ENCODE data around the gene MAGOH.
A peak's percentile ranks its signal among the peaks of the same experiment; 100 is the strongest.

Gene MAGOH

DNA sequence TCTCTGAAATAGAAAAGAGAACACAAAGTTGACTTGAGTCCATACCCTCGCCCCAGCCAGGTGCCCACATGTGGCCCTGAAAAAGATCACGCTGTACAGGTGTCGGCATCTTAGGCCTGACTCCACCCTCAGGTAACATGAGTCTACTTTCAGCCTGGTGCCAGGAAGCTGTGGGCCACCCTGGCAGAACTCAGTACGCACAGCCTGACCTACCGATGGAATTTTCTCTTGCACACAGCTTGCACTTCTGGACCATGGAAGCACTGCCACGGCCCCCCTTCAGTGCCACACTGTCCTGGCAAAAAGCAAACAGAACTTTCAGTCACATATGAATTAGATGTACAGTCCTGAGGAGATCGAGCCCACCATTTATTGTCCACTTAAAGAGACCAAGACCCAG lies 20.1 kb downstream of the MAGOH start:
- Histone ChIP-seq H3K27ac (replicated peaks; ENCODE audit: low read length) (no peak overlapping the region), H3K9me3 (replicated peaks in 1 of 2; ENCODE audit: control insufficient read depth in 2 of 2, insufficient read depth in 1 of 2, low read depth in 1 of 2, low read length in 2 of 2) (no peaks in the 10 kb centered on the region), H4K8ac (ENCODE audit: low read depth, low read length) (no peak overlapping the region), H3K4me3 (ENCODE audit: low read length in 2 of 2) (no peak overlapping the region), H2BK15ac (ENCODE audit: low read length) (no peak overlapping the region), H2BK5ac (ENCODE audit: low read length) (no peak overlapping the region), H3K79me1 (ENCODE audit: low read depth, low read length) (peaks cover 5% of the 10 kb centered on the region), H3K4me1 (ENCODE audit: control insufficient read depth in 2 of 2, insufficient read depth in 1 of 2, low read depth in 1 of 2, low read length in 2 of 2) (peaks cover 6 to 8% of the 10 kb centered on the region in 2 donors), H3K23ac (ENCODE audit: low read depth, low read length, poor library complexity) (no peak overlapping the region), H3K36me3 (replicated peaks in 1 of 2; ENCODE audit: control insufficient read depth in 2 of 2, insufficient read depth in 2 of 2, low read length in 2 of 2) (peaks cover 21 to 57% of the 10 kb centered on the region in 2 donors), H4K91ac (ENCODE audit: low read depth, low read length, poor library complexity) (no peak overlapping the region), H2AK5ac (ENCODE audit: low read depth, low read length) (no peak overlapping the region), H3K9ac (ENCODE audit: low read depth, low read length, poor library complexity) (no peak overlapping the region), H3K18ac (ENCODE audit: low read length) (no peak overlapping the region), H3K27me3 (ENCODE audit: control insufficient read depth in 3 of 3, insufficient read depth in 3 of 3, low read depth in 1 of 3, low read length in 3 of 3) (no peaks in the 10 kb centered on the region), H2BK120ac (ENCODE audit: low read depth, low read length) (no peak overlapping the region), H3K4me2 (ENCODE audit: insufficient read depth, low read length, poor library complexity, severe bottlenecking) (no peak overlapping the region), H3K4ac (ENCODE audit: low read length) (no peak overlapping the region), H2BK12ac (ENCODE audit: low read length) (no peak overlapping the region), H3K14ac (ENCODE audit: low read length) (no peak overlapping the region), H2AFZ (ENCODE audit: low read length) (no peak overlapping the region)
- no CpG with 5 or more reads among the region's 7 CpGs for WGBS, 2 donors (ENCODE audit: extremely low coverage in 2 of 2, insufficient read length in 2 of 2, insufficient replicate concordance in 1 of 2)
- DNase-seq (ENCODE audit: low spot score): no peak

DNA sequence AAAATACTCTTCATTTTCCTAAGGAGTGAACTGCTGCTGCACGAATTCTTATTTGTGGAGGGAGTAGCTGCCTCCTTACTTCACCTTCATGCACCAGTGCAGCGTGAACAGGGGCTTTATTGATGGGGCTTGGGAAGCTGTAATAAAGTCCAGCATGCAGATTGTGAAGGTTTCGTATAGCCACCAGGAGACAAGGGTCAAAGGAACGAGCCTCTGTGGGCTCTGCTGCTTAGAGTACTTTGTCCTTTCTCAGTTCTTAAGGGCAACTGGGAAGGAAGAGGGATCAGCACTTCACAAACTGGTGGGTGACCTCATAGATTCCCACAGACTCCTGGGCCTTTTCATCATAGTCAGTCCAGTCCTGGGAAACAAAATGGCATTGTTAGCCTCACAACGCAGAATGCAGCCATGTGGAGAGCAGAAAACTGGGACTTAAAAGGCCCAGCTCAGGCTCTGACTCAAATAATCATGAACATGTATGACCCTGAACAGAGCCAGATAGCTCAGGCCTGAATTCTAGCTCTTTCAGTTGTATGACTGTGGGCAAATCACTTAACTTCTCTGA lies 23.9 kb downstream of the MAGOH start:
- Histone ChIP-seq H3K14ac (ENCODE audit: low read length) (no peak overlapping the region), H3K9me3 (replicated peaks in 1 of 2; ENCODE audit: control insufficient read depth in 2 of 2, insufficient read depth in 1 of 2, low read depth in 1 of 2, low read length in 2 of 2) (no peaks in the 10 kb centered on the region), H3K36me3 (replicated peaks in 1 of 2; ENCODE audit: control insufficient read depth in 2 of 2, insufficient read depth in 2 of 2, low read length in 2 of 2) (peaks cover 36 to 93% of the 10 kb centered on the region in 2 donors)

GRCh38 chr1:53210954-53211353 lies 27.4 kb downstream of the MAGOH start:
- H3K14ac ChIP-seq (ENCODE audit: low read length): no peak overlapping the region
- no peak overlapping the region for H2BK12ac ChIP-seq (ENCODE audit: low read length)
- H3K4me2 ChIP-seq (ENCODE audit: insufficient read depth, low read length, poor library complexity, severe bottlenecking): no peak overlapping the region
- no peaks in the 10 kb centered on the region for H3K79me1 ChIP-seq (ENCODE audit: low read depth, low read length)
- H2BK120ac ChIP-seq (ENCODE audit: low read depth, low read length): no peak overlapping the region
- H3K27ac ChIP-seq (replicated peaks; ENCODE audit: low read length): no peak overlapping the region
- peak overlapping the region; percentile 22 for H3K23ac ChIP-seq (ENCODE audit: low read depth, low read length, poor library complexity)
- DNase-seq (ENCODE audit: low spot score): no peak
- no peak overlapping the region for H2BK5ac ChIP-seq (ENCODE audit: low read length)
- H4K8ac ChIP-seq (ENCODE audit: low read depth, low read length): no peak overlapping the region
- no peaks in the 10 kb centered on the region for H3K4me1 ChIP-seq (ENCODE audit: control insufficient read depth in 2 of 2, insufficient read depth in 1 of 2, low read depth in 1 of 2, low read length in 2 of 2)
- no peaks in the 10 kb centered on the region for H3K27me3 ChIP-seq (ENCODE audit: control insufficient read depth in 3 of 3, insufficient read depth in 3 of 3, low read depth in 1 of 3, low read length in 3 of 3)
- H3K9ac ChIP-seq (ENCODE audit: low read depth, low read length, poor library complexity): no peak overlapping the region
- WGBS, 2 donors (ENCODE audit: extremely low coverage in 2 of 2, insufficient read length in 2 of 2, insufficient replicate concordance in 1 of 2): no CpG with 5 or more reads among the region's 11 CpGs
- H3K36me3 ChIP-seq (replicated peaks in 1 of 2; ENCODE audit: control insufficient read depth in 2 of 2, insufficient read depth in 2 of 2, low read length in 2 of 2): peaks cover 31 to 93% of the 10 kb centered on the region in 2 donors
- no peak overlapping the region for H3K4ac ChIP-seq (ENCODE audit: low read length)
- no peak overlapping the region for H4K91ac ChIP-seq (ENCODE audit: low read depth, low read length, poor library complexity)
- H2AFZ ChIP-seq (ENCODE audit: low read length): no peak overlapping the region
- peaks cover 6 to 13% of the 10 kb centered on the region in 2 donors for H3K9me3 ChIP-seq (replicated peaks in 1 of 2; ENCODE audit: control insufficient read depth in 2 of 2, insufficient read depth in 1 of 2, low read depth in 1 of 2, low read length in 2 of 2)
- no peak overlapping the region for H3K4me3 ChIP-seq (ENCODE audit: low read length in 2 of 2)
- H3K18ac ChIP-seq (ENCODE audit: low read length): no peak overlapping the region
- H2BK15ac ChIP-seq (ENCODE audit: low read length): no peak overlapping the region
- no peak overlapping the region for H2AK5ac ChIP-seq (ENCODE audit: low read depth, low read length)

More for the DNA sequence above, 23.9 kb downstream of the MAGOH start:
- WGBS, 2 donors (ENCODE audit: extremely low coverage in 2 of 2, insufficient read length in 2 of 2, insufficient replicate concordance in 1 of 2): no CpG with 5 or more reads among the region's 5 CpGs
- Histone ChIP-seq H3K79me1 (ENCODE audit: low read depth, low read length) (peaks cover 3% of the 10 kb centered on the region), H3K27ac (replicated peaks; ENCODE audit: low read length) (no peak overlapping the region), H2BK5ac (ENCODE audit: low read length) (no peak overlapping the region), H3K4me3 (ENCODE audit: low read length in 2 of 2) (no peak overlapping the region), H3K23ac (ENCODE audit: low read depth, low read length, poor library complexity) (no peak overlapping the region), H2BK120ac (ENCODE audit: low read depth, low read length) (no peak overlapping the region), H3K4me2 (ENCODE audit: insufficient read depth, low read length, poor library complexity, severe bottlenecking) (no peak overlapping the region), H3K4me1 (ENCODE audit: control insufficient read depth in 2 of 2, insufficient read depth in 1 of 2, low read depth in 1 of 2, low read length in 2 of 2) (peaks cover 0 to 2% of the 10 kb centered on the region in 2 donors), H4K91ac (ENCODE audit: low read depth, low read length, poor library complexity) (no peak overlapping the region), H2BK12ac (ENCODE audit: low read length) (no peak overlapping the region), H4K8ac (ENCODE audit: low read depth, low read length) (no peak overlapping the region), H3K18ac (ENCODE audit: low read length) (no peak overlapping the region), H3K4ac (ENCODE audit: low read length) (no peak overlapping the region), H2AFZ (ENCODE audit: low read length) (no peak overlapping the region), H3K27me3 (ENCODE audit: control insufficient read depth in 3 of 3, insufficient read depth in 3 of 3, low read depth in 1 of 3, low read length in 3 of 3) (no peaks in the 10 kb centered on the region), H2AK5ac (ENCODE audit: low read depth, low read length) (no peak overlapping the region), H3K9ac (ENCODE audit: low read depth, low read length, poor library complexity) (no peak overlapping the region), H2BK15ac (ENCODE audit: low read length) (no peak overlapping the region)
- DNase-seq (ENCODE audit: low spot score): no peak

DNA sequence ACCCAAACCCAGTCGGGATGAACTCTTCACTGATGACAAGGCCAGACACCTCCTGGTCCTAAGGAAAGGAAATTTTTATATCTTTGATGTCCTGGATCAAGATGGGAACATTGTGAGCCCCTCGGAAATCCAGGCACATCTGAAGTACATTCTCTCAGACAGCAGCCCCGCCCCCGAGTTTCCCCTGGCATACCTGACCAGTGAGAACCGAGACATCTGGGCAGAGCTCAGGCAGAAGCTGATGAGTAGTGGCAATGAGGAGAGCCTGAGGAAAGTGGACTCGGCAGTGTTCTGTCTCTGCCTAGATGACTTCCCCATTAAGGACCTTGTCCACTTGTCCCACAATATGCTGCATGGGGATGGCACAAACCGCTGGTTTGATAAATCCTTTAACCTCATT lies 28.0 kb downstream of the MAGOH start:
- no peak overlapping the region for H2BK12ac ChIP-seq (ENCODE audit: low read length)
- no CpG with 5 or more reads among the region's 7 CpGs for WGBS, 2 donors (ENCODE audit: extremely low coverage in 2 of 2, insufficient read length in 2 of 2, insufficient replicate concordance in 1 of 2)
- H3K14ac ChIP-seq (ENCODE audit: low read length): no peak overlapping the region
- H2BK5ac ChIP-seq (ENCODE audit: low read length): no peak overlapping the region
- no peak overlapping the region for H2AK5ac ChIP-seq (ENCODE audit: low read depth, low read length)
- H3K23ac ChIP-seq (ENCODE audit: low read depth, low read length, poor library complexity): no peak overlapping the region
- peaks cover 29 to 91% of the 10 kb centered on the region in 2 donors for H3K36me3 ChIP-seq (replicated peaks in 1 of 2; ENCODE audit: control insufficient read depth in 2 of 2, insufficient read depth in 2 of 2, low read length in 2 of 2)
- no peak overlapping the region for H4K91ac ChIP-seq (ENCODE audit: low read depth, low read length, poor library complexity)
- no peak overlapping the region for H3K4me3 ChIP-seq (ENCODE audit: low read length in 2 of 2)
- H3K4me2 ChIP-seq (ENCODE audit: insufficient read depth, low read length, poor library complexity, severe bottlenecking): no peak overlapping the region
- H2BK15ac ChIP-seq (ENCODE audit: low read length): no peak overlapping the region
- no peak overlapping the region for H3K4ac ChIP-seq (ENCODE audit: low read length)
- H4K8ac ChIP-seq (ENCODE audit: low read depth, low read length): no peak overlapping the region
- H3K79me1 ChIP-seq (ENCODE audit: low read depth, low read length): no peaks in the 10 kb centered on the region
- no peak overlapping the region for H3K9ac ChIP-seq (ENCODE audit: low read depth, low read length, poor library complexity)
- no peak overlapping the region for H3K18ac ChIP-seq (ENCODE audit: low read length)
- no peak for DNase-seq (ENCODE audit: low spot score)
- peaks cover 9 to 19% of the 10 kb centered on the region in 2 donors for H3K9me3 ChIP-seq (replicated peaks in 1 of 2; ENCODE audit: control insufficient read depth in 2 of 2, insufficient read depth in 1 of 2, low read depth in 1 of 2, low read length in 2 of 2)
- no peak overlapping the region for H2AFZ ChIP-seq (ENCODE audit: low read length)
- H2BK120ac ChIP-seq (ENCODE audit: low read depth, low read length): no peak overlapping the region
- H3K27me3 ChIP-seq (ENCODE audit: control insufficient read depth in 3 of 3, insufficient read depth in 3 of 3, low read depth in 1 of 3, low read length in 3 of 3): no peaks in the 10 kb centered on the region
- no peaks in the 10 kb centered on the region for H3K4me1 ChIP-seq (ENCODE audit: control insufficient read depth in 2 of 2, insufficient read depth in 1 of 2, low read depth in 1 of 2, low read length in 2 of 2)
- H3K27ac ChIP-seq (replicated peaks; ENCODE audit: low read length): no peak overlapping the region

Measured in neuronal stem cell (in vitro differentiated cells).